GM13976 (cell line): Measurements from ENCODE around the gene ZNF778.

ENCODE experiments used
- DNase-seq: peaks from one replicate; pipeline ENCODE4 v3.0.0; 2012; ENCODE audit warnings: low spot score
- CTCF ChIP-seq: IDR thresholded peaks from 2 replicates; pipeline ENCODE4 v1.5.1; 2012; ENCODE audit warnings: borderline replicate concordance, mild to moderate bottlenecking; ENCODE audit not compliant: insufficient read depth; ENCODE audit errors: extremely low read depth, missing control alignments, control extremely low read depth
- in situ Hi-C: fragments of 300-500 bp; cut with MboI; formaldehyde crosslinking; loops from one replicate; pipeline ENCODE4 v1.12.0; 2022; ENCODE audit warnings: low sequenced_read_pairs, mixed read lengths, inconsistent platforms; ENCODE audit not compliant: unreplicated experiment

ZNF778 gene

GRCh38 chr16:89176147-89176690 is 41.3 kb upstream of the ZNF778 start:
- no peak for TF ChIP-seq CTCF
- in situ Hi-C loops: no loop called here
- no peak for DNase-seq

- DNase-seq: no peak
- no peak for TF ChIP-seq CTCF
- in situ Hi-C loops: no loop called here
These were observed 40.8 kb upstream of the ZNF778 start for GRCh38 chr16:89176717-89177116.

- DNase-seq: no peak
- in situ Hi-C loops: no loop called here
- TF ChIP-seq CTCF: no peak
These were observed 40.0 kb upstream of the ZNF778 start for GRCh38 chr16:89177501-89177900.

- no peak for DNase-seq
- no peak for TF ChIP-seq CTCF
- in situ Hi-C loops: no loop called here
These were observed 38.9 kb upstream of the ZNF778 start for GRCh38 chr16:89178453-89179147.

- DNase-seq: no peak
- in situ Hi-C loops: no loop called here
- TF ChIP-seq CTCF: no peak
These were observed 38.4 kb upstream of the ZNF778 start for GRCh38 chr16:89179148-89179484.

GRCh38 chr16:89179656-89180315 is 37.7 kb upstream of the ZNF778 start:
- no peak for TF ChIP-seq CTCF
- in situ Hi-C loops: no loop called here
- DNase-seq: no peak
